Measurements from ENCODE around the gene CACNA1B.

GRCh38 chr9:137978262-137978714 lies 100.7 kb downstream of the CACNA1B start:
- no peak for TF ChIP-seq EP300 (IDR thresholded peaks at IDR 0.05; ENCODE audit: borderline replicate concordance)
- TF ChIP-seq USF1 (IDR thresholded peaks at IDR 0.05): no peak
- TF ChIP-seq TAF1 (IDR thresholded peaks at IDR 0.05; ENCODE audit: low read depth): no peak
- TF ChIP-seq REST (IDR thresholded peaks at IDR 0.05; ENCODE audit: low read depth): no peak
- TF ChIP-seq MAX (IDR thresholded peaks at IDR 0.05): no peak
- no peak for TF ChIP-seq FOXM1 (IDR thresholded peaks at IDR 0.05; ENCODE audit: borderline replicate concordance, low read depth)
- no peak for TF ChIP-seq TCF12 (IDR thresholded peaks at IDR 0.05; ENCODE audit: low read depth)

Measured in Ishikawa (cell line).